IMR-90 (cell line): Measurements from ENCODE around the gene GABRB3.

Source experiments
- CTCF ChIP-seq: conservative IDR thresholded peaks from 2 replicates; pipeline ENCODE4 v1.5.1; 2012; ENCODE audit warnings: mild to moderate bottlenecking, low read depth, low read length, improper control_type of control experiment
- FOS ChIP-seq: fragments of 150-350 bp; IDR thresholded peaks from 2 replicates; pipeline ENCODE4 v1.6.1; 2016; ENCODE audit warnings: low read depth, low read length
- MAFK ChIP-seq: IDR thresholded peaks from 2 replicates; pipeline ENCODE4 v1.6.1; 2012; ENCODE audit warnings: low read depth, low read length, improper control_type of control experiment
- POLR2A ChIP-seq: IDR thresholded peaks from 2 replicates; pipeline ENCODE4 v1.6.1; 2012; ENCODE audit warnings: mild to moderate bottlenecking, low read depth, low read length
- RAD21 ChIP-seq: IDR thresholded peaks from 2 replicates; pipeline ENCODE4 v1.6.1; 2012; ENCODE audit warnings: low read length, improper control_type of control experiment
- RFX5 ChIP-seq: IDR thresholded peaks from 2 replicates; pipeline ENCODE4 v1.8.0; 2012; ENCODE audit warnings: low read depth, mild to moderate bottlenecking, low read length, moderate library complexity

- TF ChIP-seq CTCF (no peak), POLR2A (no peak), RFX5 (no peak), MAFK (no peak), RAD21 (no peak), FOS (no peak)
Observed at GRCh38 chr15:26572602-26573350, 200.1 kb downstream of the GABRB3 start.
